GM21390 (cell line): ENCODE data around the gene PEX7.
"Not testable (repeated sequence)": the region's sequence is repeated elsewhere in the genome, so short reads cannot be mapped to it uniquely, and the experiment has no call there.

Source experiments
- ATAC-seq: cut with Tn5 transposase; IDR thresholded peaks from one replicate; pipeline ENCODE4 v1.9.1; 2021; ENCODE audit not compliant: unreplicated experiment

The PEX7 gene

DNA sequence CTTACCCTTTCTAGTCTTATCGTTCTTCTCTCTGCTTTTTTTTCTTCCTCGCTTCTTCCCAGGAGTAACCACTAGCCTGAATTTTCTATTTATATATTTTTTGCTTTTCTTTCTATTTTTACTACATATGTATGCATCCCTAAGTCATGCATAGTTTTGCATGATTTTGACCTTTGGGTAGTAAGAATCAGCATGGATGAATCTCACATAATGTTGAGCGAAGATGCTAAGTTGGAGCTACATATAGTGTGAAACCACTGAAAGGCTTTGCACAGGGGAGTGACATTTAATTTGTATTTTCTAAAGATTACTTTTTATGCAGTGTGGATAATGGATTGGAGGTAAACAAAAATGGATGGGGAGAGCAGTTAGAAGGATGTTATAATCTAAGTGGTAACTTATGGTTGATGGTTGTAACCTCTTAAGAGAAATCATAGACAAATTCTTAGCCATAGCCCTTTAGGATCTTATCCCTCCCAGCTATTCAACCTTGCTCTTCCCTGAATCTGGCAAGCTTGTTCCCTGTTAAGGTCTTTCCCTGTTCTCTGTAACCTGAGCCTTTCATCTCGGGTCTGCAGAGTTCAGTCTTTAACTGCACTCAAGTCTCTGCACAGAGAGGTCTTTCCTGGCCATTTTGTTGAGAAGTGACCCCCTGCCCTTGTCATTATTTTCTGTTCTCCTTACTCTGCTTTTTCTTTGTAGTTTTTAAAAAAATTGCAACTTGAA is 18.0 kb downstream of the PEX7 start:
- ATAC-seq = no peak

DNA sequence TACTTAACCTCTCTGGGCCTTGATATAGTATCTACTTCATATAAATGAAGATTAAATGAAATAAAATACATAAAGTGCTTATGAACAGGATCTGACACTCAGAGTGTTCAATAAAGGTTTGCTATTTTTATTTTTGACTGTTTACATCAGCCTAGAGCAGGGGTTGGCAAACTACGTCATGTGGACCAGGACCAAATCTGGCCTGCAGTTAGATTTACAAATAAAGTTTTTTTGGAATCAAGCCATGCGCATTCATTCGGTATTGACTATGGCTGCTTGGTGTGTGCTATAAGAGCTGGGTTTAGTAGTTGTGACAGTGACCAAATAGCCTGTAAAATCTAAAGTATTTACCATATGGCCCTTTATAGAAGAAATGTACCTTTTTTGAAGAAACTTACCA is 20.8 kb downstream of the PEX7 start:
- no peak for ATAC-seq

DNA sequence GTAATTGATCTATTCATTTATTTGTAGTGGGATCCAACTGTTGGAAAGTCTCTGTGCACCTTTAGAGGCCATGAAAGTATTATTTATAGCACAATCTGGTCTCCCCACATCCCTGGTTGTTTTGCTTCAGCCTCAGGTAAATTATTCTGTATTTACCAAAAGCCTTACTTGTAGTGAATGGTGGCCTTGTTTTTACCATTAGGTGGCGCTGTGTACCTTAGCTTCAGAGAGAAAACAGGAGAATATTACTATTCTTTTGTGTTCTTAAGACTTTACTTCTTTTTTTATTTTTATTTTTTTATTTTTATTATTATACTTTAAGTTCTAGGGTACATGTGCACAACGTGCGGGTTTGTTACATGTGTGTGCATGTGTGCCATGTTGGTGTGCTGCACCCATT is 23.7 kb downstream of the PEX7 start:
- no peak for ATAC-seq

DNA sequence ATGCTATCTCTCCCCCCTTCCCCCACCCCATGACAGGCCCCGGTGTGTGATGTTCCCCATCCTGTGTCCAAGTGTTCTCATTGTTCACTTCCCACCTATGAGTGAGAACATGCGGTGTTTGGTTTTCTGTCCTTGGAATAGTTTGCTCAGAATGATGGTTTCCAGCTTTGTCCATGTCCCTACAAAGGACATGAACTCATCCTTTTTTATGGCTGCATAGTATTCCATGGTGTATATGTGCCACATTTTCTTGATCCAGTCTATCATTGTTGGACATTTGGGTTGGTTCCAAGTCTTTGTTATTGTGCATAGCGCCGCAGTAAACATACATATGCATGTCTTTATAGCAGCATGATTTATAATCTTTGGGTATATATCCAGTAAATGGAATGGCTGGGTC is 24.1 kb downstream of the PEX7 start:
- ATAC-seq = not testable (repeated sequence)

DNA sequence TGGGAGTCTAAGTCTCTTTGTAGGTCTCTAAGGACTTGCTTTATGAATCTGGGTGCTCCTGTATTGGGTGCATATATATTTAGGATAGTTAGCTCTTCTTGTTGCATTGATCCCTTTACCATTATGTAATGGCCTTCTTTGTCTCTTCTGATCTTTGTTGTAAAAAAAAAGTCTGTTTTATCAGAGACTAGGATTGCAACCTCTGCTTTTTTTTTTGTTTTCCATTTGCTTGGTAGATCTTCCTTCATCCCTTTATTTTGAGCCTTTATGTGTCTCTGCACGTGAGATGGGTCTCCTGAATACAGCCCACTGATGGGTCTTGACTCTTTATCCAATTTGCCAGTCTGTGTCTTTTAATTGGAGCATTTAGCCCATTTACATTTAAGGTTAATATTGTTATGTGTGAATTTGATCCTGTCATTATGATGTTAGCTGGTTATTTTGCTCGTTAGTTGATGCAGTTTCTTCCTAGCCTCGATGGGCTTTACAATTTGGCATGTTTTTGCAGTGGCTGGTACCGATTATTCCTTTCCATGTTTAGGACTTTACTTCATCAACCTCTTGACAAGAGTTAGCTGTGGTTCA is 27.7 kb downstream of the PEX7 start:
- ATAC-seq = not testable (repeated sequence)

DNA sequence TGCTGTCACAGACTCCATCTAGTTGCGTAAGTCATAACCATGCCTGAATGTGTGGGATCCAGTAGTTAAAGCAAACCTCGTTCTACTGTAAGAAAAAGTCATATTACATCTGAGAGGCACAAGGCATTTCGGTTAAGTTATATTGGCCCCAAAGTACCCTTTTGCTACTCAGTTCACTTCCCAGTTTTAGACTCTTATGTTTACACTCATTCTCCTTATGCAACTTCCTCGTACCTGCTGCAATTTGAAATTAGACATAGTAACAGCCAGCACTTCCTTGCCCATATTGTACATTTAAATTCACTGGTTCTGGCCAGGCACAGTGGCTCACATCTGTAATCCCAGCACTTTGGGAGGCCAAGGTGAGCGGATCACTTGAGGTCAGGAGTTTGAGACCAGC is 37.0 kb downstream of the PEX7 start:
- ATAC-seq = no peak

DNA sequence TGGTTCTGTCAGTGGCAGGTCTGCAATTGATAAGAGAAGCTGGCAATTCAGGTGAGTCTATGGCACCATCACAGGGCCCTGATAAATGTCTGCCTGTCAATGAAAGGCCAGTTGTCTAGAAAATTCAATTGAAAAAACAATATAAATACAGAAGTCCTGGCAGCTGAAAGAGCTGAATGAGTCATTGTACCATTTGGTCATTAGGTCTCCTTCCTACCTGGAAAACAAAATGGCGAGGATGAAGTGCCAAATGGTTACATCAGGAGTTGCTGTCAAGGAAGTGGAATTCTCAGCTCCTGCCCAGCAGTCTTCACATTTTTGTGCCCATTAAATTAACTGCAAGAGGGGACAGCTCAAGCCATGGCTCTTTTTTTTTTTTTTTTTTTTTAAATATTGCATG is 37.7 kb downstream of the PEX7 start:
- no peak for ATAC-seq

DNA sequence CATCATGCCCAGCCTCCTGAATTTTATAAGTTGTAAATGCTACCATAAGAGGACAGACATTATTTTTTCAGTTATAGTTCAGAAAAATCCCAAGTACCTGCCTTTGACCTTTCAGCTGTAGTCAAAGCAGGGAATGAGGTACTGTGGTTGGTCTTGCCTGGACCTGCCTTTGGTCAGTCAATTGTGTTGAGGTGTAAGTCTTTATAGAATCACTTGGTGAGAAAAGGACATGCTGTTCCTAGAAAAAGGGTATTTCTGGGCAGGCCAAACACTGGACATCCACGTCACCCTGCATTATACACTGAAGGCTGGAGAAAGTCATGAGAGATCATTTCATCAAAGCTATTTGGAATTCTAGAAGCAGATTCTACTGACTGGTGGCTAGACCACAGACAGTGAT is 40.3 kb downstream of the PEX7 start:
- ATAC-seq = no peak

DNA sequence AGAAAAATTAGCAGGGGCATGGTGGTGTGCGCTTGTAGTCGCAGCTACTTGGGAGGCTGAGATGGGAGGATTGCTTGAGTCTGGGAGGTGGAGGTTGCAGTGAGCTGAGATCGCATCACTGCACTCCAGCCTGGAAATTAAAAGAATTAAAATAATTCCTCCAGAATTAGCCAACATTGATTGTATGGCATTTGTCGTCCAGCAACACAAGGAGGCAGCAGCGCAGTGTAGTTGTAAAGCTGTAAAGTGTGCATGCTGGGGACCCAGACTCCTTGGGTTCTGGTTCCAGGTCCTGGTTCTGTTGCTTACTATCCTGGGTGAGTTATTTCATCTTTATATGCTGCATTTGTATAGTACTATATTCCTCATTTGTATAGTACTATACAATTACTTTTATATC is 41.4 kb downstream of the PEX7 start:
- ATAC-seq = no peak

DNA sequence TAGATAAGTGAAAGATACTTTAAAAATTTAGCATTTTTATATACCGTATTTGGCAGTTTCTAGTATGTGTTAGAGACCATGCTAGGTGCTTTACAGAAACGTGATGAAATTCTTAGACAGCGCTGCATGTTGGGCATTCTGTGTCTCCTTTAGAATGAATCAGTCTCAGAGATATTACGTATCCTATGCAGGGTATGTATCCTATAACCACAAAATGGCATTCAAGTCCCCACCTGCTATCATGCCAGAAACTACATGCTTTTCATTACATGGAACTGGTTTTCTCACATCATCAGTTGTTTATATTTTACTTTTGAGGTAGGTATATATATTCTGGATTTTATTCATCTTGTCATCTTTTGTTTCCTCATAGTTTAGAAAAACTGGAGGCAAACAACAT is 42.3 kb downstream of the PEX7 start:
- no peak for ATAC-seq

DNA sequence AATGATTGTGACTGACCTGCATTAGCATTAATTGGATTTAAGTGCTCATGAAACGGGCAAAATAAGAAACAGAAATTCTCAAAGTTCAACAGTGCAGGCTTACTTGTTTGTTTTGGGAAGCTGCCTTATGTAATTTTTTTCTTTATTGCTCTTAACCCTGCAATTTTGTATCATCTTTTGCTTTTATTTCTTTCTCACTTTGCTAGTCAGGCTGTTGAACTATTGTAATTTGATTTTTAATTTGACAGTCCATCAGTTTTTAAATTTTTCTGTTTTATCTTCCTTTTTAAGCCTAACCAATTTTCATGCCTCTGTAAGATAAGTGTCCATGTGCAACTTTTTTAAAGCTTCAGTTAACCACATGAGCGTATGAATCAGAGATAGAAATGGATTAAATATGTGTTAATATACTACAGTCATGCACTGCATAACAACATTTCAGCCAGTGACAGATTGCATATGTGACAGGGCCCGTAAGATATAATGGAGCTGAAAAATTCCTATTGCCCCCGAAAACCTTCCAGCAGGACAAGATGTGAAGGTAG is 44.6 kb downstream of the PEX7 start:
- ATAC-seq = no peak

DNA sequence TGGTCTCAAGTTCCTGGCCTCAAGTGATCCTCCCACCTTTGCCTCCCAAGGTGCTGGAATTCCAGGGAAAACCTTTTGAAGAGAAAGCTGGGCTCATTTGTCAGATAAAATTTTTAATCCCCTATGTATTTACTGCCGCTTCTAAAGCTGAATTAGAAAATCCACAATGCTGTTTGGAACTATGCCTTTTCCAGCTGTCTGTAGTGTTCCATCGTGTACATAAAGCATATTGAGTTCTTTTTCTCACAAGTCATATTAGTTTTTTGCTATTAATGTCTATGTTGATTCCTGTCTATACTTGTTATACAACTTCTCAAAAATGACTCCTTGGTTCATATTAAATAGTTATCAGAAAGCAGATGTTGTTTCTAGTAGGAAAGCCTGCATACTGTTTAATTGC is 47.1 kb downstream of the PEX7 start:
- ATAC-seq = no peak

DNA sequence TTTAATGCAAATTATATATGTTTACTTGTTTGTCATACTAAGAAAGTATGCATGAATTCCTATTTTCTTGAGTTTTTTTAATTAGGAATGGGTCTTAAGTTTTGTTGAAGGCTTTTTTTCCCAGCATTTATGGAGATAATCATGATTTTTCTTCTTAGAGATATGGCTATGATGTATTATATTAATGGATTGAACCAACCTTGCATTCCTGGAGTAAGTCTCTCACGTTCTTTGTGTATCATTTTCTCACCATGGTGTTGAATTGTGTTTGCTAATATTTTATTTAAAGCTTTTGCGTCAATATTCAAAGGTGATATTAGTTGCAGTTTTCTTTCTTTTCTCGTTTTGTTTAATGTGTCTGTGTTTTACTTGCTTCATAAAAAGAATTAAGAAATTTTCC is 51.4 kb downstream of the PEX7 start:
- no peak for ATAC-seq

DNA sequence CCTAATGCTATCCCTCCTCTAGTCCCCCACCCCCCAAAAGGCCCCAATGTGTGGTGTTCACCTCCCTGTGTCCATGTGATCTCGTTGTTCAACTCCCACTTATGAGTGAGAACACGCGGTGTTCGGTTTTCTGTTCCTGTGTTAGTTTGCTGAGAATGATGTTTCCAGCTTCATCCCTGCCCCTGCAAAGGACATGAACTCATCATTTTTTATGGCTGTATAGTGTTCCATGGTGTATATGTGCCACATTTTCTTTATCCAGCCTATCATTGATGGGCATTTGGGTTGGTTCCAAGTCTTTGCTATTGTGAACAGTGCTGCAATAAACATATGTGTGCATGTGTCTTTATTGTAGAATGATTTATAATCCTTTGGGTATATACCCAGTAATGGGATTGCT is 54.1 kb downstream of the PEX7 start:
- ATAC-seq = not testable (repeated sequence)

DNA sequence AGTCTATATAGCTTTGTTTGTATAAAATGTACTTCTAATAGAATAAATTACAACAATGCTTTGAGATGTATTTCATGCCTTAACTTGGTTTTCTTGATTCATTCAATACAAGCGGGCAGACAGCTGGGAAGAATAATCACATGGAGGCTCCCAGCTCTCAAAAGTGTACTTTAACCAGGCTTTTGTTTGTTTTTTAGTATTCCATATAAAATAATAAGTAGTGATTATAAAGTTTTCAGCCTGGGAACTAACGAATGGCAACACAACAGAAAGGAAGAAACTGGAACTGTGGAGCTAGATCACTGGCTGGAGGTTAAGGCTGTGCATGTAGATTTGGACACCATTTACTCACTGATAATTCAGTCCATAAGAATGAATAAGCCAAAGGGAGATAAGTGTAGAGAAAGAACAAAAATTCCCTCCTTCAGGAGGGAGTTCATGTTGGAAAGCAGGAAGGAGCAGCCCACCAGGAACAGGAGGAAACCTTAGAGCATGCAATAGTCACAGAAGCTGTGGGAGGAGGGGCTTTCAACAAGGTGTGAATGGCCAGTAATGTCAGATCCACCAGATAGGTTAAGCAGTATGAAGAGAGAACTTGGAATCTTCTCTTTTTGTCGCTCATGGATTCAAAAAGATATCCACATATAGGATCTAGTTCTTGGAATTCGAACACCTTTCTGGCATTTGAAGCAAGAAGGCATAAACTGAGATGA is 58.5 kb downstream of the PEX7 start:
- ATAC-seq = no peak

DNA sequence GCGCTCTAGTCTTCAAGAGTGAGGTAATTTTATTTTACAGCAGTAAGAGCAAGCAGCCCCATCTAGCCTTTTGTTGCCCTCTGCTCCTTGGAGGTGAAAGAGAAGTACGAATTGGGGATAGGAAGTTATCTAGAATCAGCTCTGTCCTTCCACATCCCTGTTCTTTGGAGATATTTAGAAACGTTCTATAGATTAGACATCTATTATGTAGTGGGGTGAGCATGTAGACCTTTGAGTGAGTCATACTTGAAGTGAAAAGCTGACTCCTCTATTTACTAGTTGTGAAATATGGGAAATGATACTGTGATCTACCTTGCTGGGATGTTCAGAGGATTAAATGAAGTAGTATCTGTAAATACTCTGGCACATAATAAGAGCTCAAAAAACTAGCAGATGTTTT is 63.7 kb downstream of the PEX7 start:
- ATAC-seq = no peak

DNA sequence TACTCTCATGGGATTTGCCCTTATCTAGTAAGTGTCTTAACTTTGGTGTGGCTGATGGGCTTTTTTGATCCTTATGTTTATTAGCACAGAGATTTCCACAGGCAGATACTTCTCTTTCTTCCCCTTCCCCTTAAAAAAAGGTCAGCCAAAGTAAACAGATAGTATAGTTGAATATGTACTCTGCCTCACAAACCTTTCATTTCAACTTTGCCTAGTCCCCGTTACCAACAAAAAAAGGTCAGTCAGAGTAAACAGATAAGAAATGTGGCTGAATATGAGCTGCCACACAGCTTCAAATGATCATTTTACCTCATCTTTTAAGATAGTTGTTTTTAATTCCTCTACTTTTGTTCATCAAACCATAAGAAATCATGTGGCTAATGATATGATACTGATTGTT is 65.6 kb downstream of the PEX7 start:
- ATAC-seq = no peak

DNA sequence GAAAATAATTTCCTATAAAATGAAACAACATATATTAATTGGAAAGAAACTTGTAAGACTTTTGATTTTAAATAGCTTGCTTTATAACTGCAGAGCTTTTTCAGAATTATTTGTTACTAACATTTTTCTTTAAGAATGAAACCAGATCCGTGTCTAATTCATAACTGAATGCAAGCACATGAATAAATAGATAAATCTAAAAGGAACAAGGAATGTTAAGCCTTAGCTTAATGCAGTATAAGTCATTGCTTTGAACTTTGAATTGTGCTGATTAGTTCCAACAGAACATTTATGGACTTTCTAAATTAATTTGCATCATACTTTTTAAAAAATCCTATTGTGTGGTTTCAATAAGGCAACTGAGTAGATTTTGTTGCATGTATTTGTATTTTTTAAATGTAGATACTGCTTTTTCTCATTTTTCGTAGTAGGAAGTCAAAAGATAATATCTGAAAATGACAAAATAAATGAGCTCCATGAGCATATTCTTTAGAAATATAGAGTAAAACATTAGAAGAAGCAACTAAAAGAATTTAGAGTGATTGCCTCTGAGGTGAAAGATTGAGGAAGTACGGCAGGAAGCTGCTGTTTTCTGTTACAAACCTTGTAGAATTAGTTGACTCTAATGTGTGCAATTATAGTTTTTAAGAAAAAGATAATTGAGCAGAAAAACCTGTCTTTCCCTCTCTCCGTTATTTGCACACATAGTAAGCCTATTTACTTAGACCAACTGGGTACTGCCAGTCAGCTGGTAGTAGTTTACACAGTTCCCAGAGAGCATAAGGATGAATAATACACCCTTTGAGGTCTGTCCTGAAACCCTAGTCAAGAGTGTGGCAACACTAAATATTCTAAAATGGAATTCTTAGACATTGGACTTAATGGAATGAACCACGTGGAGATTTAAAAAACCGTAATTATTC is 67.1 kb downstream of the PEX7 start:
- no peak for ATAC-seq

DNA sequence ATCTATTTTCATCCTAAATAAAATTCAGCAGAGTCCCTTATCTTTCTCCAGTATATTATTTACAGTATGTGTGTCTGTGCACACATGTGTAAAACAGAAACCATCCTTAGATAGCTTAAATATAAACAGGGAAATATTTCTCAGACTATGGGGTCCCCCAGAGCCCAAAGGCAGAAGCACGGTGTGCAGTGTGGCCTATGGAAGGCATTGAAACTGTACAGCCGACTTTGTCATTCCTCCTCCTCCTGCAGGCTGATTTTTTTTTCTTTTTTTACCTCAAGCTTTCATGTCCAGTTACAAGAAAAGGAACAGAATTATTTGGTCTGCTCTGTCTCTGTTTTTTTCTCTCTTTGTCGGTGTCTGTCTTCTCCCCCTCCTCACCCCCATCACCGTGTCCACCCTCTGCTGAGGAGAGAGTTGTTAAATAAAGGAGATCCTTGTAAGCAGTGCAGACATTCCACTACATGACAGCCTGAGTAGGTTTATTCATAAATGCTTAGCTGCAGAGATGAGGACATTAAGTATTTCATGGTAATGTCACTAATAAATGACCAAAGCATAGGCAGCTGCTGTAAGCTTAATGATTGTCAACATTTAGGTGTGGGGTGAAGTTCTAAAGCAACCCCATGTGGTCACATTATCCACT is 67.9 kb downstream of the PEX7 start:
- ATAC-seq = no peak

DNA sequence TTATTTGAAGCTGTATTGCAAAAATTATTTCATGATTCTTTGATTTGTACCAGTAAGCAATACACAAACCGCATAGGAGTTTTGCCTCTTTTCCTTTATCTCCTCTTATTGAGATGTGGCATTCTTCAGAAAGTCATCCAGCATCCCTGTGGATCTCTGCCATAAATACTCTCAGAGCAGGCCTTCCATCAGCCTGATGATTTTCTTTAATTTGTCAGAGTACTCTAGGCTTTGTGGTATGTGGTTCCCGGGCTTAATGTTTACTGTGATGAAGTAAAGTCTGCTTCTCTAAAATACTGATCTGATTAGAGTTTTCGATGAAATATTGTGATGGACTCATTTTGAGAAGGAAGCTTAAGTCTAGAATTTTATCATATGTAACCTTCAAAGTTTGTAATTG is 68.6 kb downstream of the PEX7 start:
- no peak for ATAC-seq

DNA sequence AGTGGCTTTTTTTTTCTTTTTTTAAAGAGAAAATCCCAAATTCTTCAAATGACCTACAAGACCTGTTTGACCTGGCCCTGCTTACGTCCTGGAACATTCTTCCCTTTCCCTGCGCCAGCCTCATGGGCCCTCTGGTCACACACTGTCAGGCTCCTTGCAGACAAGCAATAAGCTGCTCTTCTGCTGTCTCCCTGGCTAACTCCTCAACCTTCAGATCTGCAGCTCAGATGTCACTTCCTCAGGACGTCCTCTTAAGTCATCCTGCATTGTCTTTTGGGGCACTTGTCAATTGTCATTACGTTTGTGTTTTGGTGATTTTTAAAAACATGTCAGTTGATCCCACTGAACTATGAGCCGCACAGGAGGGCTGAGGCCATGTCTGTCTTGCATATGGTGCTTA is 70.8 kb downstream of the PEX7 start:
- ATAC-seq = no peak
